DMS53 treated with DMSO at 0.1 percent for 48 hours (cell line): ENCODE results near the gene KRABD2.
"Not testable (repeated sequence)": the region's sequence is repeated elsewhere in the genome, so short reads cannot be mapped to it uniquely, and the experiment has no call there.

Experiments
- DNase-seq: peaks from one replicate; lab custom pipeline; 2025; ENCODE audit not compliant: unreplicated experiment; lab: John Stamatoyannopoulos, UW

Gene KRABD2

GRCh38 chr17:8362651-8363332, 13.7 kb downstream of the KRABD2 start:
- DNase-seq = no peak

- no peak for DNase-seq
These were observed 15.8 kb downstream of the KRABD2 start for GRCh38 chr17:8360751-8361150.

GRCh38 chr17:8360260-8360659, 16.2 kb downstream of the KRABD2 start:
- peak; percentile 67 for DNase-seq

- peak; percentile 82 for DNase-seq
These were observed 16.7 kb downstream of the KRABD2 start for GRCh38 chr17:8359769-8360168.

GRCh38 chr17:8357910-8358309, 18.6 kb downstream of the KRABD2 start:
- no peak for DNase-seq

GRCh38 chr17:8354236-8354635, 22.3 kb downstream of the KRABD2 start:
- DNase-seq = no peak

- no peak for DNase-seq
These were observed 22.8 kb downstream of the KRABD2 start for GRCh38 chr17:8353736-8354135.

GRCh38 chr17:8350339-8350738, 26.2 kb downstream of the KRABD2 start:
- DNase-seq = no peak

- DNase-seq = not testable (repeated sequence)
These were observed 29.5 kb downstream of the KRABD2 start for GRCh38 chr17:8347001-8347400.

DNA sequence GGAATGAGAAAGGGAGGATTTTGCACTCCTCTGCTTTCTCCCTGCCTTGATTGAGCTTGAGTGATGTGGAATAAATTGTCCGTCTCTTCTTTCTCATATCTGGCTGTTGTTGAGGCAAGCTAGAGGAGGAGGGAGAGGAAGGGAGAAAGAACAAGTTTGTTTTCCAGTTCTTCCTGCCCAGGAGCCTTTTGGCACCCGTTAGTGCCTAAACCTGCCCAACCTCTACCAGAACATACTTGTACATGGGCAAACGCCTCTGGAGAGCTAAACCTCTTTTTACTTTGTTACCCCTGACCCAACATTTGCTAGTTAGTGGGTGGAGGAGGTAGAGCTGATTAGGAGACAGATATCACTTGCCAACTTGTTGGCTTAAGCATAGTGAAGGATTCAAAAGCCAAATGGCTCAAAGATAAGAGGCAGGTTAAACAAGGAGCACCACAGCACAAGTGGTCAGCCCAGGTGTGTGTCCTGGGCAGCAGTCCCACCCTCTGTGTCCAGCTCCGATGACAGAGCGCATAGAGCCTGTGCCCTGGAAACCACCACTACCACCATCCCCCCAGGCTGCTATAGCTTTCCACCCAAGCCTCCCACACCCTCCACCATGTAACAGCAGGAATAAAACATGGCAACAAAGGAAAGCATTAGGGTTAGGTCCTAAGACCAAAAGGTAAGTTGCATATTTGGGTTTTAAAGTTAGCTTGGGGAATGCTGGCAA, 30.4 kb downstream of the KRABD2 start:
- no peak for DNase-seq

DNA sequence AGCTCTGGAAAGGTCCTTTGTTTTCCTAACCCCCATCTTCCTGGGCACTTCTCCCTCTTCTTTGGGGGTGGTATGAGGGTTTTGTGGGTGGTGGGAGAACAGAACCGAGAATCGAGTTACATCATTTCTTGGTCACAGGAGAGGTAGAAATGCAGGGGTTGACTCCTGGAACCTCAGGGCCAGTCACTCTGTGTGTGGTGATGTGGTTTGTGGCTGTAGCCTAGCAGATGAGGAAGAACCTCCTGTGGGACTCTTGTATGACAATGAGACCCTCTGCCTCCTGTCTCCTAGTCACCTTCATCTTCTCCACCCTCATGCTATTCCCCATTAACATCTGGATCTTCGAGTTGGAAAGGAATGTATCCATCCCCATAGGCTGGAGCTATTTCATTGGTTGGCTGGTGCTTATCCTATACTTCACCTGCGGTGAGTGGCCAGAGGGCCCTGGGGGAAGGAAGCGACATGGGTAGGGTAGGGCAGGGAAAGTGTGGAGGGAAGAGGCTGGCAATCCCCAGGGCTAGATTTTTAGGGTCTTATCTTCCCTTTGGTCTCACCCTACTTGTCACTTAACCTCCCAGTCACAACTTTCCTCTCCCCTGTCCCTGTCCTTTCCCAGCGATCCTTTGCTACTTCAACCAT, 31.3 kb downstream of the KRABD2 start:
- DNase-seq = no peak

DNA sequence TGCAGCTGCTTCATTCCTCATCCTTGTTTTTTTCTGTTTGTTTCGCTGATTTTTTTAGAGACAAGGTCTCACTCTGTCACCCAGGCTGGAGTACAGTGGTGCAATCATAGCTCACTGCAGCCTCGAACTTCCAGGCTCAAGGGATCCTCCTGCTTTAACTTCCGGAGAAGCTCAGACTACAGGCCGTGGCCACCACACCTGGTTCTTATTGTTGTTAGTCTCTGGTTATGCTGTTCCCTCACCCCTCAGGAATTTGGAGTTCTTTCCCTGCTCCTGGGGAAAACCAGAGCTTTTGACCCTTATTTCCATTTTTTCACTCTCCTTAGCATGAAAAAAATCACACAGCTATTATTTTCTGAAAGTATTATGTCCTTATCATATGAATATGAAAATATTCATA, 35.0 kb downstream of the KRABD2 start:
- no peak for DNase-seq

DNA sequence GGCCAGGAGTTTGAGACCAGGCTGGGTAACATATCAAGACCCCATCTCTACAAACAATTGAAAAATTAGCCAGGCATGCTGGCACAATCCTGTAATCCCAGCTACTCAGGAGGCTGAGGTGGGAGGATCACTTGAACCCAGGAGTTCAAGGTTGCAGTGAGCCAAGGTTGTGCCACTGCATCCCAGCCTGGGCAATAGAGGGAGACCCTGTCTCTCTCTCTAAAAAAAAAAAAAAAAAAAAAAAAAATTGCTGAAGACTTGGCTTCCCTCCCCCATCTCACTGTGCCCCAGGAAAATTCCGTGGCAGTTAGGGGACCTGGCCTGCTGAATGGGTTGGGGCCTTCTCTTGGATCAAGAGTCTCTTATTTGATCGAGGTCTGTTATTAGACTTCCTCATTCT, 37.0 kb downstream of the KRABD2 start, which contains the start of gene ODF4:
Gene ODF4, plus strand, starts transcription at position 301 of the 400 bp plus-strand sequence. CDS start 212 bp downstream, outside the sequence.
- no peak for DNase-seq

DNA sequence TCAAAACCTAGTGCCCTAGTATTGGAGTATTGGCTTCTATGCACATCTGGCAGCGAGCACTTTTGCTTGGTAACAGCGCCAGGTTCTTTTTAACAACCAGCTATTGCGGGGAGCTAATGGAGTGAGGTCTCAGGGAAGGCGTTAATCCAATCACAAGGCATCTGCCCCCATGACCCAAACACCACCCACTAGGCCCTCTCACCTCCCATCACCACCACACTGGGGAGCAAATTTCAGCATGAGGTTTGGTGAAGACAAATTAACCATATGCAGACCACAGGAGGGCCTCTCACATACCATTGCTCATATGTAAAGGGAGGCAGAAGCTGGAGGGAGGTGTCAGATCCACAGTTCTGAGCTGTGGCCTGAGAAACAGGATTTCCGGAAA, 37.8 kb downstream of the KRABD2 start:
- DNase-seq = no peak

- DNase-seq = no peak
These were observed 38.4 kb downstream of the KRABD2 start for GRCh38 chr17:8337802-8338752.

DNA sequence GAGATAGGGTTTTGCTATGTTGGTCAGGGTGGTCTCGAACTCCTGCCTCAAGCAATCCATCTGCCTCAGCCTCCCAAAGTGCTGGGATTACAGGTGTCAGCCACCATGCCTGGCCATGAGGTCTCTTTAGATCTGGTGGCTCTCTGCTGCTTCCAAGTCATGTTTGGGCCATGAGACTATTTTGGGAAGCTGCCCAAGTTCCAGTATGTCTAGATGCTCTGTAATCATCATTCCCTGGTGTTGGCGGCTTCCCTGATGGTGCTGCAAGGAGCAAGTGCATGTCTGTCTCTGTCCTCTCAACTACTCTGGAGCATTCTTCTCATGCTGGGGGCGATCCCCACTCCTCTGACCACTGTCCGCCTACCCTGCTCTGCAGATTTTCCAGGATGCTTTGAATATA, 43.2 kb downstream of the KRABD2 start:
- no peak for DNase-seq

GRCh38 chr17:8332688-8333087, 43.8 kb downstream of the KRABD2 start:
- DNase-seq = no peak

DNA sequence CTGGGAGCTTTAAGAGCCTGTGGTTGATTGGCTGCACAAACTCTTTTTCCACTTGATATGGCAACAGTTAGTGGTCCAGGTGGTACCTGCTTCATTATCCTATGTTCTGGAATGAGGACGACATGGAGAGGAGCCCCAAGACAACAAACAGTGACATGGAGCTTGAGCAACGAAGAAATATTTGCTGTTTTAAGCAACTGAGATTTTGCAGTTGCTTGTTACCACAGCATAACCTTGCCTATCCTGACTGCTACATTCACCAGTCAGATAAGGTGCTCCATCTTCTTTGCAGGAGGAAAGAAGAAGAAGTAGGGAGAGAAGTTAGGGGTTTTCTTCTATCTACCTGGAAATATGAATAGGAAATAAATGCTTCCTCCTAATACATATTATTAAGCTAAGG, 44.4 kb downstream of the KRABD2 start:
- no peak for DNase-seq

- no peak for DNase-seq
These were observed 49.2 kb downstream of the KRABD2 start for GRCh38 chr17:8327303-8327649.
